RWPE2 (cell line): Measurements from ENCODE around the gene GNAO1.

Experiments used
- ATAC-seq: fragments of 200-7000 bp; cut with Tn5 transposase; 3 replicates; pipeline ENCODE4 v1.9.1; 2021; ENCODE audit warnings: low read depth
- DNase-seq: peaks from one replicate; pipeline ENCODE4 v3.0.0-alpha.2; 2020; ENCODE audit warnings: low spot score
- H3K27ac ChIP-seq: fragments of 450-650 bp; 2 replicates; pipeline ENCODE4 v1.5.1; 2017; ENCODE audit warnings: mild to moderate bottlenecking; ENCODE audit not compliant: poor library complexity, severe bottlenecking
- H3K27me3 ChIP-seq: fragments of 250-450 bp; sonication (Bioruptor Pico); 2 replicates; pipeline ENCODE4 v1.5.1; 2021; ENCODE audit warnings: mild to moderate bottlenecking, moderate library complexity; ENCODE audit not compliant: insufficient read depth, poor library complexity, severe bottlenecking
- H3K36me3 ChIP-seq: fragments of 250-450 bp; sonication (Bioruptor Pico); 2 replicates; pipeline ENCODE4 v1.5.1; 2020; ENCODE audit warnings: low read depth, mild to moderate bottlenecking, moderate library complexity
- H3K4me1 ChIP-seq: fragments of 250-450 bp; sonication (Bioruptor Pico); 2 replicates; pipeline ENCODE4 v1.5.1; 2021; ENCODE audit warnings: mild to moderate bottlenecking, moderate library complexity; ENCODE audit not compliant: insufficient read depth, poor library complexity, severe bottlenecking
- H3K4me3 ChIP-seq: fragments of 250-450 bp; sonication (Bioruptor Pico); 2 replicates; pipeline ENCODE4 v1.5.1; 2021; ENCODE audit warnings: mild to moderate bottlenecking, moderate library complexity; ENCODE audit not compliant: severe bottlenecking
- H3K9me3 ChIP-seq: fragments of 250-450 bp; sonication (Bioruptor Pico); 2 replicates; pipeline ENCODE4 v1.5.1; 2021; ENCODE audit warnings: mild to moderate bottlenecking, moderate library complexity; ENCODE audit not compliant: severe bottlenecking
- TF ChIP-seq, protein P1 (sequence below): fragments of 450-650 bp; IDR thresholded peaks from one replicate; pipeline ENCODE4 v1.5.1; 2017; ENCODE audit warnings: mild to moderate bottlenecking, moderate library complexity; ENCODE audit not compliant: poor library complexity, severe bottlenecking

Gene GNAO1

DNA sequence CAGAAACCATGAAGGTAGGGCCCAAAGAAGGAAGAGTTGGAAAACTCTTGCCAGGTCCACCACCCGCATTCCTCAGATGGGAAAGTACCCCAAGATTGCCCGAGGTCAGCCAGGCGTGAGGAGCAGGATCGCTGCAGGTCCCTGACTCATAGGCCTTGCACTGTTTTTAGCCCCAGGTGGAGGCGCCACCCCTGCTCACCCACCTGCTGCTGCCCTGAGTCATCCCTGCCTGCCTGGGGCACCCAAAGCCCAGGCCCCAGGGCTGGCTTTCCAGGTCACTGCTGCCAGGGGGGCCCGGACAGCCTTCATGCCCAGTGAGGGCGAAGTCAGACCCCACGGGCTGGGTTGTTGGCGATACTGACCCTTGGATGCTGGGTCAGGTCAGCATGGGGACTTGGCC is 133.1 kb downstream of the GNAO1 start:
- peak overlapping the region; percentile 45 for H3K27ac ChIP-seq
- no peak overlapping the region for H3K4me3 ChIP-seq
- peaks cover 15% of the 10 kb centered on the region for H3K4me1 ChIP-seq
- H3K27me3 ChIP-seq = no peaks in the 10 kb centered on the region
- TF ChIP-seq, protein P1, sequence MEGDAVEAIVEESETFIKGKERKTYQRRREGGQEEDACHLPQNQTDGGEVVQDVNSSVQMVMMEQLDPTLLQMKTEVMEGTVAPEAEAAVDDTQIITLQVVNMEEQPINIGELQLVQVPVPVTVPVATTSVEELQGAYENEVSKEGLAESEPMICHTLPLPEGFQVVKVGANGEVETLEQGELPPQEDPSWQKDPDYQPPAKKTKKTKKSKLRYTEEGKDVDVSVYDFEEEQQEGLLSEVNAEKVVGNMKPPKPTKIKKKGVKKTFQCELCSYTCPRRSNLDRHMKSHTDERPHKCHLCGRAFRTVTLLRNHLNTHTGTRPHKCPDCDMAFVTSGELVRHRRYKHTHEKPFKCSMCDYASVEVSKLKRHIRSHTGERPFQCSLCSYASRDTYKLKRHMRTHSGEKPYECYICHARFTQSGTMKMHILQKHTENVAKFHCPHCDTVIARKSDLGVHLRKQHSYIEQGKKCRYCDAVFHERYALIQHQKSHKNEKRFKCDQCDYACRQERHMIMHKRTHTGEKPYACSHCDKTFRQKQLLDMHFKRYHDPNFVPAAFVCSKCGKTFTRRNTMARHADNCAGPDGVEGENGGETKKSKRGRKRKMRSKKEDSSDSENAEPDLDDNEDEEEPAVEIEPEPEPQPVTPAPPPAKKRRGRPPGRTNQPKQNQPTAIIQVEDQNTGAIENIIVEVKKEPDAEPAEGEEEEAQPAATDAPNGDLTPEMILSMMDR = peak; percentile 21
- H3K9me3 ChIP-seq = no peaks in the 10 kb centered on the region
- no peaks in the 10 kb centered on the region for H3K36me3 ChIP-seq
- peak; percentile 88 for ATAC-seq
- DNase-seq = peak; percentile 93

DNA sequence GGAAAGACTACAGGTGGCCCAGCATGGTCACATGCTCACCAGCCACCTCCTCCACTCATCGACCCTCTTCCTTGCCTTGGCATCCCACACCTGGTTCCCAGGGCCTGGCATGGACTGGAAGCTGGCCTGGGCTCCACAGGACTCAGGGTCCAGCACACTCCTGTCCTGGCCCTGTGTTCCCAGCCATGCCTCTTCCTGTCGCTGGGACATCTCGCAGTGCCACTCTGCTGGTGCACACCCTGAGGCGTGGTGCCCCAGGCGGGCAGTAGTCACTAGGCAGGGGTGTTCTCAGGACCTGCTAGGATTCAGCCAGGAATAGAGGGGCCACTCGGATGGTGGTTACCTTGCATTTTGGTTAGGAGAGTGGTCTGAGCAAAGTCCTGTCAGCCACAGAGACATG is 134.7 kb downstream of the GNAO1 start:
- no peaks in the 10 kb centered on the region for H3K36me3 ChIP-seq
- ATAC-seq (no peak), DNase-seq (no peak)
- no peaks in the 10 kb centered on the region for H3K27me3 ChIP-seq
- TF ChIP-seq, protein P1 = no peak
- H3K4me1 ChIP-seq = peaks cover 23% of the 10 kb centered on the region
- H3K4me3 ChIP-seq = no peak overlapping the region
- no peaks in the 10 kb centered on the region for H3K9me3 ChIP-seq
- H3K27ac ChIP-seq = no peak overlapping the region

DNA sequence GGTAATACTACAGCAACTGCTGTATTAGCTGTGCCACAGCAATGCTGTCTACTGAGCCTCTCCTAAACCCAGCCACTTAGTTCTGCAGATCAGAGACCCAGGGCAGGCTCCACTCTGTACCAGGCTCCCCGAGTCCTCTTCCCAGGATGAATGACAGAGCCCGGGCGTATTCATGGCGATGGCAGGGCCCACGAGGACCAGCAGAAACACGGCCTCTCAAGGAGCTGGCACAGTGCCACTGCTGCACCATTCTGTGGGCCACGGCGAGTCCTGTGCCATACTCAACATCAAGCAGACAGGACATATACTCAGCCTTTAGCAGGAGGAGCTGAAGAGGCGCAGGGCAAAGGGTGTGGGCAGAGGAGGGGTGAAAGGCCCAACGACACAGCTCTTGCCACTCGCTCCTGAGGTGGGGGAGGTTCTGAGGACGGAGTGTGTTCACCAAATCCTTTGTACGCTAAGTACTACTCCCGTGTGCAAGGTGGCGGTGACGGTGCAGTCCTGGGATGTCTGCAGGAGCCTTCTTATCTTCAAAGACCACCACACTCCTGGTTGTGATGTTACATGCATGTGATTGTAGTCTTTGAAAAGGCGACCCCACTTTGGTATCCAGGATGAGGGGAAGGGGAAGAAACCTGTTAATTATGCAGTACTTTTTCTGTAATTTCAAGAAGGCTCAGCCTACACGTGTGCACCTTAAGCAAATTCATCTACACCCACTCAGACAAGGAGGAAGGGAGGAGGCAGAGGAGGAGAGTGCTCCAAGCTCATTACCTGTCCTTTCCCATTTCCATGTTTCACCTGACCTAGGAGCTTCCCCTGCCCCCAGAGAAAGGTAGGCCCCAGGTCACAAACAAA is 136.0 kb downstream of the GNAO1 start:
- Histone ChIP-seq H3K4me1 (peaks cover 23% of the 10 kb centered on the region), H3K9me3 (no peaks in the 10 kb centered on the region), H3K27me3 (no peaks in the 10 kb centered on the region), H3K27ac (no peak overlapping the region), H3K36me3 (no peaks in the 10 kb centered on the region), H3K4me3 (no peak overlapping the region)
- no peak for ATAC-seq
- TF ChIP-seq, protein P1 = no peak
- no peak for DNase-seq

DNA sequence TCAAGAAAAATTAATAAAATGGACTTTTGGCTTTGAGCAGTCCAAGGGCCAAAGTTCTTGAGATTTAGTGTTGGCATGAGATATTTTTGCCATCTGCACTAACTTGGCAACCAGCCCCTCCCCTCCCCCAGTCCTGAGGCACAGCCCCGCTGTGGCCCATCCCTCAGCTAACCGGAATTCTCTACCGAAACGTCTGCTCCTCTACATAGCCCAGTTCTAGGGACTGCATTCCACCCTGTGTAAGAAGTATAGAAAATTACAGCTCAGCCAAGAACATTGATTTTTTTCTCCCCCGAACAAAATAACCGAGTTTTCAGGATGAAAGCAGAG is 136.6 kb downstream of the GNAO1 start:
- DNase-seq = no peak

More for the DNA sequence above, 136.6 kb downstream of the GNAO1 start:
- Histone ChIP-seq H3K36me3 (no peaks in the 10 kb centered on the region), H3K4me3 (no peak overlapping the region), H3K4me1 (peaks cover 23% of the 10 kb centered on the region), H3K9me3 (no peaks in the 10 kb centered on the region), H3K27ac (no peak overlapping the region), H3K27me3 (no peaks in the 10 kb centered on the region)
- TF ChIP-seq, protein P1 = no peak
- no peak for ATAC-seq
